Heart left ventricle (tissue), 16 donors: ENCODE data around the gene TGM2. TPM values are rescaled to one million over a fixed set of nuclear protein-coding genes. Genes with fewer than 3 reads are reported as not detected.

Experiments used
- ATAC-seq, 4 donors: fragments of 200-7000 bp; cut with Tn5 transposase; one replicate each; pipeline ENCODE4 v1.9.1; 2020 to 2022; ENCODE audit warnings: moderate library complexity in 4 of 4, mild to moderate bottlenecking in 3 of 4, moderate number of reproducible peaks in 1 of 4
- DNase-seq, 5 donors: peaks; one replicate each; pipeline ENCODE4 v3.0.0-alpha.2; 2020
- H3K27ac ChIP-seq, 12 donors: fragments of 200-600 bp; sonication (generic) in 4 of 12; one replicate each; pipeline versions ENCODE4 v1.5.0 to v1.8.0; 2016 to 2022; ENCODE audit warnings: mild to moderate bottlenecking in 2 of 12
- H3K27me3 ChIP-seq, 9 donors: fragments of 200-600 bp; sonication (generic) in 2 of 9; one replicate each; pipeline versions ENCODE4 v1.5.1 to v1.8.0; 2016 to 2022; ENCODE audit warnings: mild to moderate bottlenecking in 3 of 9
- H3K36me3 ChIP-seq, 9 donors: fragments of 200-600 bp; sonication (generic) in 2 of 9; one replicate each; pipeline versions ENCODE4 v1.5.0 to v1.8.0; 2018 to 2022; ENCODE audit warnings: mild to moderate bottlenecking in 2 of 9
- H3K4me1 ChIP-seq, 12 donors: fragments of 200-600 bp; sonication (generic) in 4 of 12; one replicate each; pipeline versions ENCODE4 v1.5.0 to v1.8.0; 2016 to 2022; ENCODE audit warnings: mild to moderate bottlenecking in 3 of 12
- H3K4me3 ChIP-seq, 12 donors: fragments of 200-600 bp; sonication (generic) in 4 of 12; one replicate each; pipeline versions ENCODE4 v1.5.0 to v1.8.0; 2017 to 2022; ENCODE audit warnings: mild to moderate bottlenecking in 9 of 12, moderate library complexity in 4 of 12
- H3K9me3 ChIP-seq, 12 donors: fragments of 200-600 bp; sonication (generic) in 4 of 12; one replicate each; pipeline versions ENCODE4 v1.5.0 to v1.8.0; 2016 to 2022; ENCODE audit warnings: mild to moderate bottlenecking in 1 of 12
- CTCF ChIP-seq, 12 donors: fragments of 200-600 bp; sonication (generic) in 4 of 12; IDR thresholded peaks; one replicate each; pipeline versions ENCODE4 v1.5.0 to v1.8.0; 2018 to 2022; ENCODE audit warnings: antibody characterized with exemption in 12 of 12, mild to moderate bottlenecking in 5 of 12
- POLR2A ChIP-seq, 2 donors: fragments of 450-650 bp; IDR thresholded peaks; one replicate each; pipeline ENCODE4 v1.6.1; 2017; ENCODE audit warnings: antibody characterized with exemption in 2 of 2, mild to moderate bottlenecking in 2 of 2, moderate library complexity in 2 of 2
- WGBS, 4 donors: extraction: QIAGEN DNeasy Blood & Tissue Kit in 2 of 4; methylation state at CpG; one replicate each; pipeline versions ENCODE4 v1.1.5 to v1.1.7; 2013 to 2018; 5-methylcytosine and 5-hydroxymethylcytosine counted together
- intact Hi-C, 10 donors: fragments of 100-400 bp; cut with DNase I; formaldehyde crosslinking; loops; one replicate each; pipeline versions ENCODE4 v1.11.1 to v1.14.2; 2022
- polyA plus RNA-seq, 2 donors: library from polyadenylated mRNA; stranded (reverse); fragments of 200-250 nt; gene quantifications; one replicate each; pipeline ENCODE4 v1.2.3, GENCODE V29; 2013
- total RNA-seq, 9 donors: library from RNA; depleted of rRNA in 2 of 9; stranded (reverse); fragments of >200 nt in 2 of 9; fragmentation: NEBNext Ultra II Directional in 3 of 9; extraction: Animal tissue kit (Norgen Biotek cat#: 25700) in 3 of 9; gene quantifications; one replicate each; pipeline versions ENCODE4 v1.1.0 to v1.2.4, GENCODE V29; 2016 to 2023
- donor health status: ischemic (EF 13 %, LVEDD 7.1; RV severe dilation, severe dysfunction).
- donor health status: healthy with polysubstance abuse.
- donor health status: DM: no; HTN: yes; CAD: no.
- donor health status: DM: no; HTN: no; CAD: no.
- donor health status: ischemic (EF 25% LVEDD 6.9; RV normal size, moderate dysfunction).
- donor health status: ischemic (EF 25% LVEDD 5.7; RV mildly dilated, moderate dysfunction).
- donor health status: healthy.
- donor health status: DM: yes; HTN: yes; CAD: no.
- donor health status: ischemic (EF 35%, LVEDD 5.7; RV mildly dilated, moderate dysfunction).
- donor health status: nonischemic (EF 11% LVEDD 7.7; RV severe dilation, severe dysfunction).
- donor health status: DM: yes; HTN: yes; CAD: no.
- donor health status: PGD.
- donor health status: ischemic (EF 29% LVEDD 5.4; RV normal size, mild dysfunction).
- donor health status: nonischemic (EF 23%, LVEDD 6.1; RV moderate dilation, normal function).

Gene TGM2
- total and polyA plus RNA-seq, 11 donors, result 211 to 1,146 (median 567) TPM

GRCh38 chr20:38085026-38085425 is 80.0 kb downstream of the TGM2 start:
- peak; percentile 52 to 62 (median 56) for ATAC-seq
- H3K27ac ChIP-seq, result peak overlapping the region; percentile 65 to 88 (median 81)

GRCh38 chr20:38084425-38084951 is 80.6 kb downstream of the TGM2 start:
- H3K27me3 ChIP-seq, result no peaks in the 10 kb centered on the region
- TF ChIP-seq POLR2A (IDR thresholded peaks at IDR 0.05) (no peak), CTCF (IDR thresholded peaks at IDR 0.05) (no peak)
- H3K9me3 ChIP-seq, result peaks cover 0 to 3% (median 0%) of the 10 kb centered on the region in 12 donors
- WGBS, 4 donors, result 30 to 41% (median 36%) methylated on average over 5 of the region's 5 CpGs
- H3K4me1 ChIP-seq, result peaks cover 0 to 32% (median 23%) of the 10 kb centered on the region in 12 donors
- DNase-seq (peak in 2 of 5 donors; percentile 39 to 59), ATAC-seq (peak; percentile 60 to 90 (median 76))
- peak overlapping the region in 1 of 12 donors; percentile 2 for H3K4me3 ChIP-seq
- intact Hi-C loops, result no loop called here
- peak overlapping the region; percentile 65 to 88 (median 81) for H3K27ac ChIP-seq
- H3K36me3 ChIP-seq, result peaks cover 0 to 79% (median 39%) of the 10 kb centered on the region in 9 donors

More at GRCh38 chr20:38085026-38085425, 80.0 kb downstream of the TGM2 start:
- Histone ChIP-seq H3K9me3 (peaks cover 0 to 3% (median 0%) of the 10 kb centered on the region in 12 donors), H3K27me3 (no peaks in the 10 kb centered on the region), H3K4me1 (peaks cover 0 to 32% (median 23%) of the 10 kb centered on the region in 12 donors), H3K36me3 (peaks cover 0 to 84% (median 41%) of the 10 kb centered on the region in 9 donors), H3K4me3 (peak overlapping the region in 1 of 12 donors; percentile 2)
- TF ChIP-seq POLR2A (IDR thresholded peaks at IDR 0.05) (no peak), CTCF (IDR thresholded peaks at IDR 0.05) (no peak)
- WGBS, 4 donors, result 57 to 75% (median 71%) methylated on average over 10 of the region's 10 CpGs
- no peak for DNase-seq
- intact Hi-C loops, result no loop called here

GRCh38 chr20:38083338-38084048 is 81.6 kb downstream of the TGM2 start:
- H3K4me1 ChIP-seq, result peaks cover 0 to 32% (median 24%) of the 10 kb centered on the region in 12 donors
- no peak overlapping the region for H3K4me3 ChIP-seq
- H3K9me3 ChIP-seq, result peaks cover 0 to 3% (median 0%) of the 10 kb centered on the region in 12 donors
- intact Hi-C loops, result no loop called here
- ATAC-seq, result peak in 3 of 4 donors; percentile 51 to 76 (median 55)
- H3K27me3 ChIP-seq, result no peaks in the 10 kb centered on the region
- DNase-seq, result peak in 3 of 5 donors; percentile 33 to 62 (median 61)
- peaks cover 0 to 80% (median 37%) of the 10 kb centered on the region in 9 donors for H3K36me3 ChIP-seq
- H3K27ac ChIP-seq, result peak overlapping the region; percentile 65 to 88 (median 81)
- 47 to 60% (median 53%) methylated on average over 12 of the region's 12 CpGs for WGBS, 4 donors
- no peak for TF ChIP-seq POLR2A (IDR thresholded peaks at IDR 0.05)
- TF ChIP-seq CTCF (IDR thresholded peaks at IDR 0.05), result no peak

GRCh38 chr20:38082894-38083293 is 82.2 kb downstream of the TGM2 start:
- peaks cover 0 to 79% (median 34%) of the 10 kb centered on the region in 9 donors for H3K36me3 ChIP-seq
- H3K27me3 ChIP-seq, result no peaks in the 10 kb centered on the region
- TF ChIP-seq CTCF (IDR thresholded peaks at IDR 0.05) (no peak), POLR2A (IDR thresholded peaks at IDR 0.05) (no peak)
- DNase-seq (no peak), ATAC-seq (no peak)
- no peak overlapping the region for H3K4me3 ChIP-seq
- H3K27ac ChIP-seq, result peak overlapping the region in 10 of 12 donors; percentile 15 to 88 (median 76)
- intact Hi-C loops, result no loop called here
- H3K4me1 ChIP-seq, result peaks cover 0 to 33% (median 25%) of the 10 kb centered on the region in 12 donors
- peaks cover 0 to 3% (median 0%) of the 10 kb centered on the region in 12 donors for H3K9me3 ChIP-seq
